ENCODE results near the gene PRRX2.

The PRRX2 gene

DNA sequence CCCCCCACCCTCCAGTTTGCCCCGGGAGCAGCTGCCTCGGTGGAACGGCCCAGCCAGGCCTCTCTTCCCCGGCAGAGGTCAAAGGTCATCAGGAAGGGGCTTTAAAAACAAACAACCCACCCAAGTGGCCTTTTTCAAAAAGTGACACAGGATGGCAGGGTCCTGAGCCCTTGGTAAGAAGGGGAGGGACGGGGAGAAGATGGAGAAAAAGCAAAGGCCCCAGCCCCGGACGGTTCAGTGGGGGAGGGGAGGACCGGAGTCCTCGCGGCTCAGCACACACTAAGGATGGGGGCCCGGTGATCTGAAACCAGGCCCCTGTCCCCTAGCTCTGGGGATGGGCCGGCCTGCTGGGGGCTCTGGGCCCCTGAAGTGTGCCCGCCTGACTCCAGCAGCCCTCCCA is 1.1 kb downstream of the PRRX2 start:
- no peak overlapping the region for H3K4me3 ChIP-seq (ENCODE audit: low read depth, low read length)
- TF ChIP-seq, protein P1, sequence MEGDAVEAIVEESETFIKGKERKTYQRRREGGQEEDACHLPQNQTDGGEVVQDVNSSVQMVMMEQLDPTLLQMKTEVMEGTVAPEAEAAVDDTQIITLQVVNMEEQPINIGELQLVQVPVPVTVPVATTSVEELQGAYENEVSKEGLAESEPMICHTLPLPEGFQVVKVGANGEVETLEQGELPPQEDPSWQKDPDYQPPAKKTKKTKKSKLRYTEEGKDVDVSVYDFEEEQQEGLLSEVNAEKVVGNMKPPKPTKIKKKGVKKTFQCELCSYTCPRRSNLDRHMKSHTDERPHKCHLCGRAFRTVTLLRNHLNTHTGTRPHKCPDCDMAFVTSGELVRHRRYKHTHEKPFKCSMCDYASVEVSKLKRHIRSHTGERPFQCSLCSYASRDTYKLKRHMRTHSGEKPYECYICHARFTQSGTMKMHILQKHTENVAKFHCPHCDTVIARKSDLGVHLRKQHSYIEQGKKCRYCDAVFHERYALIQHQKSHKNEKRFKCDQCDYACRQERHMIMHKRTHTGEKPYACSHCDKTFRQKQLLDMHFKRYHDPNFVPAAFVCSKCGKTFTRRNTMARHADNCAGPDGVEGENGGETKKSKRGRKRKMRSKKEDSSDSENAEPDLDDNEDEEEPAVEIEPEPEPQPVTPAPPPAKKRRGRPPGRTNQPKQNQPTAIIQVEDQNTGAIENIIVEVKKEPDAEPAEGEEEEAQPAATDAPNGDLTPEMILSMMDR (IDR thresholded peaks at IDR 0.05; ENCODE audit: borderline replicate concordance, insufficient read depth, low read depth, low read length), result no peak

DNA sequence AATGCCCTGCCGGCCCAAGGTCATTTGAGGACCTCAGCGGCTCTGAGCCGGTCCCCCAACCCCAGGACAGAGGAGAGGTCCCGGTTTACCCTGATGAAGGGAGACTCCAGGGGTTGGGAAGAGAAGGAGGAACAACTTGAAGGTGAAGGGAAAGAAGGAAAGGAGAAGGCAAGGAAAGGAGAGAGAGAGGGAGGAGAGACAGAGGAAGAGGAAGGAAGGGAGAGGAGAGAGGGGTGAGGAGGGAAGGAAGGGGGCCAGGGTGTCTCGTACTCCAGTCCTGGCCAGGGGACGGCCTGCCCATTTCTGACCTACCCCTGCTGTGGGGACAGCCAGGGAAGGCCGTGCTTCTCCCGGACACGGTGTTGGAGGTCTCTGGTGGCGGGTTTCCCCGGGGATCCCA is 1.9 kb downstream of the PRRX2 start:
- TF ChIP-seq, protein P1 (IDR thresholded peaks at IDR 0.05; ENCODE audit: borderline replicate concordance, insufficient read depth, low read depth, low read length), result no peak
- H3K4me3 ChIP-seq (ENCODE audit: low read depth, low read length), result no peak overlapping the region

DNA sequence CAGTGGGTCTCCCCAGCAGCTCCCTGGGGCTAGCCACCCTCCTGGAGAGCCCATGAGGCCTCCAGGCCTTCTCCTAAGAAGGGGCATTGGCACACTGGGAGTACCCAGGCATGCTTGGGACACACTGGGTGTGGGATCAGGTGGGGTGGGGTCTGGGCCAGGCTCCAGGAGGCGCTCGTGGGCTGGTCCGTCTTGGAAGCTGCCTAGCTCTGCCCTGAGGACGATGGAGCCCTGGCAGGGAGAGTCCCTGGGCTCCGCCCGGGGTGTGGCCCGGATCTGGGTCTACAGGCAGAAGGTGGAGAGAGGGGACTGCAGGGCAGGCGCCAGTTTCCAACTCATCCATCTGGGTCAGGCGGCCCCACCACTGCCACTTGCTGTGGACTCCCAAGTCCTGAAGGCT is 2.4 kb downstream of the PRRX2 start:
- no peak overlapping the region for H3K4me3 ChIP-seq (ENCODE audit: low read depth, low read length)
- TF ChIP-seq, protein P1 (IDR thresholded peaks at IDR 0.05; ENCODE audit: borderline replicate concordance, insufficient read depth, low read depth, low read length), result no peak

DNA sequence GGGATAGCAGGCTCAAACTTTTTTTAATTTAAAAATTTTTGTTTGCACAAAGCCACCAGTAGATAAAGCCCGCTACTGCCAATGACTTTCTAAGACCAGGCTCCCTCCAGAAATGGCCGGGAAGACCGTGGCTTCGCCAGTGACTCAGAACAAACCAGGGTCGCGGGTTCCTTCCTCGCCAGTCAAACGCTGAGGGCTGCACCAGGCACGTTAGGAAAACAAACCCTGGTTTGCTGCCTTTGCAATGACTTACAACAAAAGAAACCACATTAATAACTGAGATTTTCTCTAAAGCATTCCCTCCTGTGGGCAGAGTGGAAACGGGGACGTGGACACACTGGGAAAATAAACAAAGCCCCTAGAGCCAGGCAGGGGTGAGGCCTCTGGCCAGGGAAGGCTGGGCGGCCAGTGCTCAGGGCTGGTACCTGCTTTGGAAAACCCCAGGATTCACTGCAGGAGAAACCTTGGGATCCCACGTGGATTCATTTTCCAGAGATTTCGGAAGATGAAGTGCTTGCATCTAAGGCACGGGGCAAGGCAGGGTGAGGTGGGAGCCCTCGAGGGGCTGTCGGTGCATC is 3.8 kb downstream of the PRRX2 start:
- TF ChIP-seq, protein P1 (IDR thresholded peaks at IDR 0.05; ENCODE audit: borderline replicate concordance, insufficient read depth, low read depth, low read length), result no peak
- no peak overlapping the region for H3K4me3 ChIP-seq (ENCODE audit: low read depth, low read length)

DNA sequence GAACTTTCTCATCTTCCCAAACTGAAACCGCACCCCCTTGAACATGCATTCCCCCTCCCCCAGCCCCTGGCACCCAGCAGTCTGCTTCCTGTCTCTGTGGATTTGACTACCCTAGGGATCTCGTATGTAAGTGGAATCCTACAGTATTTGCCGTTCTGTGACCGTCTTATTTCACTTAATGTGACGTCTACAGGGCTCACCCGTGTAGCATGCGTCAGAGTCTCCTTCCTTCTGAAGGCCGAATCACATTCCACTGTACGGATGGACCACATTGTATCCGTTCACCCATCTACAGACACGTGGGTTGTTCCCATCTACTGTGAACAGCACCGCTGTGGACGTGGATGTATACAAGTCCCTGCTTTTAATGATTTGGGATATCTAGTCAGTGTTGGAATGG is 4.5 kb downstream of the PRRX2 start:
- TF ChIP-seq, protein P1 (IDR thresholded peaks at IDR 0.05; ENCODE audit: borderline replicate concordance, insufficient read depth, low read depth, low read length), result no peak
- no peak overlapping the region for H3K4me3 ChIP-seq (ENCODE audit: low read depth, low read length)

DNA sequence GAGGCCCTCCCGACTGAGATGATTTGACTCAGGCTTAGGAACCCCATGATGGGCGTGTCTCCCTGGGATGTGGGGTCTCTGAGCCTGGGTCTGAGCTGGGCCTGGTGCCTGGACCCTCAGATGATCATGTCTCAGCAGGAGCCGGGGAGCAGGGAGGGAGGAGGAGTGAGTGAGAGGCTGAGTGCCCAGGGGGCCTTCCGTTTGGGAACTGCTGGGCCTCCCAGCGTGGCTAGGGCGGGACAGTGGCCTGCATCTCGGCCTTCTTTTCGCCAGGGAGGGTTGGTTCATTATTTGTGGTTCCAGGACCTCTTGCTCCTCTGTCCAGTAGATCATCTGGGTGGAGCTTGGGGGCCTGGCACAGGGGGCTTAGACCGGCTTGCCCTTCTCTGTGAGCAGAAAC is 5.6 kb downstream of the PRRX2 start:
- no peak overlapping the region for H3K4me3 ChIP-seq (ENCODE audit: low read depth, low read length)
- TF ChIP-seq, protein P1 (IDR thresholded peaks at IDR 0.05; ENCODE audit: borderline replicate concordance, insufficient read depth, low read depth, low read length), result no peak

DNA sequence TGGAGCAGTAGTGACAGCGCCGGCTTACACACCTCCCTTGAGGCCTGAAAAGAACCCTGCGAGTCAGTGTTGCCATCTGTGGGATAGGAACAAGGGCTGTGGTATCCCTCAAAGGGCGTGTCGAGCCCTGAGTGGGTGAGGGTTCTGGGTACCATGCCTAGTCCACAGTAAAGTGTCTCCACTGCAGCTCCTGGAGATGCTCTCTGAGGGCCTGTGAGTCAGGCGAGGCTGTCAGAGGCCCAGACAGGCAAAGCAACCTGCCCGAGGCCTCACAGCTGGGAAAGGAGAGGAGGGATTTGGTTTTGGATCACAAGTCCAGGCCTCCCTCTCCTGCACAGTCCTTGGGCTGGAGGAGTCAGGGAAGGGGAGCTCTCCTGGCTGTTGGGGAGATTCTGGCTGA is 6.1 kb downstream of the PRRX2 start:
- H3K4me3 ChIP-seq (ENCODE audit: low read depth, low read length), result no peak overlapping the region

More for the DNA sequence above, 6.1 kb downstream of the PRRX2 start:
- TF ChIP-seq, protein P1 (IDR thresholded peaks at IDR 0.05; ENCODE audit: borderline replicate concordance, insufficient read depth, low read depth, low read length), result no peak

Data from GM12875 (cell line).